IPS DF 6.9 (cell line): ENCODE measurements around the gene FLRT2.

Source experiments
- DNase-seq: peaks from one replicate; pipeline ENCODE4 v3.0.0-alpha.2; 2013; ENCODE audit warnings: low read depth, low spot score
- H3K27ac ChIP-seq: one replicate; pipeline ENCODE4 v1.5.1; 2013; ENCODE audit warnings: low read length, control low read depth
- H3K27me3 ChIP-seq: 2 replicates; pipeline ENCODE4 v1.6.1; 2013; ENCODE audit warnings: mild to moderate bottlenecking, low read length; ENCODE audit not compliant: control insufficient read depth, insufficient read depth
- H3K36me3 ChIP-seq: 2 replicates; pipeline ENCODE4 v1.6.1; 2013; ENCODE audit warnings: low read length; ENCODE audit not compliant: control insufficient read depth, insufficient read depth
- H3K4me1 ChIP-seq: 2 replicates; pipeline ENCODE4 v1.6.1; 2013; ENCODE audit warnings: low read length; ENCODE audit not compliant: control insufficient read depth, insufficient read depth
- H3K4me3 ChIP-seq: 2 replicates; pipeline ENCODE4 v1.5.1; 2013; ENCODE audit warnings: mild to moderate bottlenecking, low read length
- H3K9me3 ChIP-seq: 2 replicates; pipeline ENCODE4 v1.6.1; 2013; ENCODE audit warnings: low read length, inconsistent platforms; ENCODE audit not compliant: control insufficient read depth, insufficient read depth
- WGBS: extraction: QIAGEN DNeasy Blood & Tissue Kit; methylation state at CpG from one replicate; pipeline ENCODE4 v1.1.7; 2013; ENCODE audit warnings: mixed read lengths, missing lambda C conversion rate; ENCODE audit not compliant: insufficient read length, insufficient coverage; 5-methylcytosine and 5-hydroxymethylcytosine counted together

Gene FLRT2

GRCh38 chr14:85529803-85530574, at the start of gene FLRT2:
TSS of gene FLRT2 (plus strand) at chr14:85530144. CDS start at chr14:85621515, 91,371 bp downstream.
- H3K27me3 ChIP-seq: peaks cover 44% of the 10 kb centered on the region
- H3K4me3 ChIP-seq: peak within 1 kb of the TSS; percentile 56; the same call in 1 of the 2 replicates
- H3K27ac ChIP-seq: no peak within 1 kb of the TSS
- no peaks in the 10 kb centered on the region for H3K36me3 ChIP-seq
- peaks cover 1% of the 10 kb centered on the region; the same call in 1 of the 2 replicates for H3K4me1 ChIP-seq
- no peaks in the 10 kb centered on the region for H3K9me3 ChIP-seq
- no peak for DNase-seq
- no CpG with 5 or more reads among the region's 57 CpGs for WGBS

DNA sequence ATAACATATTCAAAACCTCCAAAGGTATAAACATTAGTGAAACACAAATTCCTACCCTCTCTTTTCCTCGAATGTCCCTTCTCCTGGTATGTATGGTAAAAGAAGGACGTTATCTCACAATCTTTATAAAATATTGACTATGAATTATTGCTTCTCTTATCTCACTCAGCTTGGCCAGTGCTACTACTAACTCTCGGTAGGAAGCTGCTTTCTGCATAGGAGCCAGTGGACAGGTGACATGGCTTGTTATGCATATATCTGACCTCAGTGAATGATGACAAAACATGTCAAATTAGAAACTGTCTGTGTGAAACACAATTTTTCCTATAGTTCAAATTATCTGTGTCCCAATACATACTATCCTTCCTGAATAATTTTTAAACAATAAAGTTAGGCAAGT, 48.5 kb upstream of the FLRT2 start:
- no peak for DNase-seq
- Histone ChIP-seq H3K4me3 (no peak overlapping the region), H3K27me3 (no peaks in the 10 kb centered on the region), H3K9me3 (no peaks in the 10 kb centered on the region), H3K27ac (no peak overlapping the region), H3K4me1 (no peaks in the 10 kb centered on the region), H3K36me3 (no peaks in the 10 kb centered on the region)
- WGBS: no CpG with 5 or more reads among the region's 3 CpGs

DNA sequence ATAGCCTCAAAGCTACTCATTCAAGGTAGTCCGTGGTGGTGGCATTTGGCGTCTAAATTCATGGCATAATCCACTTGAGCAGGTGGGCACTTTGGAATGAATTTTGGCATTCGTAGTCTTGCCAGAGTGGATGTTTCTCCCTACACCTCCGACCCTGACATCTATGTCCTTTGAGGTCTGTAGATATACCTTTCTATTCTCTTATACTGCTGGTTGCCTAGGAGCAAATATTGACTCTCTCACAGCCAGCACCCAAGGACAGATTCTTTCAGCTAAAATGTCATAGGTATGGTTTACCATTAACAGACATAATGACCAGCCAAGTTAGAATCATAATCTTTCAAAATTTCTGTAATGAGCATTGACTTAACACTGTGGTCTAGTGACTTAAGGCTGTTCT, 47.4 kb upstream of the FLRT2 start:
- Histone ChIP-seq H3K36me3 (no peaks in the 10 kb centered on the region), H3K9me3 (no peaks in the 10 kb centered on the region), H3K27ac (no peak overlapping the region), H3K4me3 (no peak overlapping the region), H3K4me1 (no peaks in the 10 kb centered on the region), H3K27me3 (no peaks in the 10 kb centered on the region)
- no peak for DNase-seq
- WGBS: no CpG with 5 or more reads among the region's 4 CpGs

GRCh38 chr14:85483037-85483436, 46.9 kb upstream of the FLRT2 start:
- Histone ChIP-seq H3K36me3 (no peaks in the 10 kb centered on the region), H3K27ac (no peak overlapping the region), H3K27me3 (no peaks in the 10 kb centered on the region), H3K4me1 (no peaks in the 10 kb centered on the region), H3K9me3 (no peaks in the 10 kb centered on the region), H3K4me3 (no peak overlapping the region)
- no CpG with 5 or more reads among the region's 2 CpGs for WGBS
- DNase-seq: no peak

DNA sequence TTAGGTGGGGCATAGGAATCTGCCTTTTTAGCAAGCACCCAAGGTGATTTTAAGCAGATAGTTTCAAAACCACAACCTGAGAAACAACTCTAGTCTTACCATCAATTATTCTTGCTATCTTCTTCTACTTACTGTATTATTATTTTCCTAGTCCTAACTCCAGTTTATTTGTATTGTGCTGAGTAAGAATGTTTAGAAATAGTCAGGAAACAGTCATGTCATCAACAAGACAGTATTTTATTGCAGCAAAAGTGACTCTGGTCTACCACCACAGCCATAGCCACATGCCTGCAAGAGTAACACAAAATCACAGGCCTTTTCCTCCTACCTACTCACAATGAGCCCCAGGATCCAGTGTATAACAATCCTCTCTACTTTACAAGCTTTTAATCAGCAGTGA, 46.3 kb upstream of the FLRT2 start:
- H3K4me1 ChIP-seq: no peaks in the 10 kb centered on the region
- no peaks in the 10 kb centered on the region for H3K36me3 ChIP-seq
- H3K9me3 ChIP-seq: no peaks in the 10 kb centered on the region
- H3K4me3 ChIP-seq: no peak overlapping the region
- H3K27ac ChIP-seq: no peak overlapping the region
- no peak for DNase-seq
- no peaks in the 10 kb centered on the region for H3K27me3 ChIP-seq

GRCh38 chr14:85487215-85487614, 42.7 kb upstream of the FLRT2 start:
- no peak overlapping the region for H3K27ac ChIP-seq
- no peaks in the 10 kb centered on the region for H3K27me3 ChIP-seq
- H3K4me1 ChIP-seq: no peaks in the 10 kb centered on the region
- no peaks in the 10 kb centered on the region for H3K9me3 ChIP-seq
- WGBS: no CpG with 5 or more reads among the region's 4 CpGs
- no peak overlapping the region for H3K4me3 ChIP-seq
- DNase-seq: no peak
- H3K36me3 ChIP-seq: no peaks in the 10 kb centered on the region

GRCh38 chr14:85501751-85502150, 28.2 kb upstream of the FLRT2 start:
- Histone ChIP-seq H3K27ac (no peak overlapping the region), H3K36me3 (no peaks in the 10 kb centered on the region), H3K4me1 (no peaks in the 10 kb centered on the region), H3K4me3 (no peak overlapping the region), H3K27me3 (no peaks in the 10 kb centered on the region), H3K9me3 (no peaks in the 10 kb centered on the region)
- WGBS: no CpG with 5 or more reads among the region's 1 CpG
- no peak for DNase-seq

- no CpG with 5 or more reads among the region's 6 CpGs for WGBS
- Histone ChIP-seq H3K27ac (no peak overlapping the region), H3K4me3 (no peak overlapping the region), H3K9me3 (no peaks in the 10 kb centered on the region), H3K27me3 (no peaks in the 10 kb centered on the region), H3K4me1 (no peaks in the 10 kb centered on the region), H3K36me3 (no peaks in the 10 kb centered on the region)
- no peak for DNase-seq
Measured at GRCh38 chr14:85508863-85509262, 21.1 kb upstream of the FLRT2 start.

DNA sequence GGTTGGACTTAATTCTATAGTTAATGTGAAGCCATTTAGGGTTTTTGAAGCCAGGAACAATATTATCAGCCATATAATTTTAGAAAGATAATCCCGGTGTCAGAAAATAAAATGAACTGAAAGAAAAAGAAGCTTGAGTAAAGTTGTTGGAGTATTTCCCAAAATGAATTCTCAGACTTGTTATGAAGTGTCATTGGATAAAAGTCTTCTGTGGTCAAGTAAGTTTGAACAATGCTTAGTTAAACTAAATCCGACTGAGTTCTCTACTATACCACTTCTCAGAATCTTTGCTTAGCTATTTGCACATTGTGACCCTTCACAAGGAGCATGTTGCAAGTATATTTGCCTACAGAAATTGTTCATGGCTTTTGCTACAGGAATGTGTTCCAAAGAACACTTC, 17.5 kb upstream of the FLRT2 start:
- WGBS: no CpG with 5 or more reads among the region's 2 CpGs
- H3K36me3 ChIP-seq: no peaks in the 10 kb centered on the region
- no peak overlapping the region for H3K27ac ChIP-seq
- H3K9me3 ChIP-seq: no peaks in the 10 kb centered on the region
- DNase-seq: no peak
- no peak overlapping the region for H3K4me3 ChIP-seq
- H3K27me3 ChIP-seq: no peaks in the 10 kb centered on the region
- no peaks in the 10 kb centered on the region for H3K4me1 ChIP-seq

GRCh38 chr14:85514487-85514886, 15.5 kb upstream of the FLRT2 start:
- H3K27ac ChIP-seq: no peak overlapping the region
- no peaks in the 10 kb centered on the region for H3K9me3 ChIP-seq
- no peaks in the 10 kb centered on the region for H3K27me3 ChIP-seq
- H3K4me1 ChIP-seq: no peaks in the 10 kb centered on the region
- H3K36me3 ChIP-seq: no peaks in the 10 kb centered on the region
- DNase-seq: no peak
- no CpG with 5 or more reads among the region's 2 CpGs for WGBS
- no peak overlapping the region for H3K4me3 ChIP-seq
